ENCODE measurements around the gene RALY. TPM values are rescaled to one million over a fixed set of nuclear protein-coding genes. Genes with fewer than 3 reads are reported as not detected.

Gene RALY
- total RNA-seq, 3 donors from 2014 or later = 152 to 229 (median 215) TPM

DNA sequence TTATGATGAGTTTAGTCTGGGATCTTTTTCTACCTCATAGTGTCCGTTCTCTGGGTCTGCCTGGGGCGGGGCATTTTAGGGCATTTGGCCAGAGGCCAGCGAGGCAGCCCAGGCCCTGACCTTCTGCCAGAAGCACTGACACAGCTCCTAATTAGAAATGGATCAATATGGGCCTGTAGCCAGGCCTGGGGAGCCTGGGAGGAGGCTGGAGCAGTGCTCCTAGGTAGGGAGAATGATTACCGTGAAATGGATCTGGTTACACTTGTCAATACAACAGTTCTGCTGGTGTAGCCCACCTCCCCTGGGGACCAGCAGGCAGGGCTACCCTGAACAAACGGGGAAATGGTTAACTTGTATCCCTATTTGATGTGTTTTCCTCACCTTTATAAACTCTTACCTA lies 23.0 kb downstream of the RALY start:
- no peak overlapping the region for H3K4me3 ChIP-seq
- H3K4me1 ChIP-seq (ENCODE audit: low read depth) = peaks cover 39% of the 10 kb centered on the region
- no peaks in the 10 kb centered on the region for H3K9me3 ChIP-seq
- ATAC-seq = no peak
- intact Hi-C loops (cut with DNase I, micrococcal nuclease) = no loop called here
- TF ChIP-seq, protein P1, sequence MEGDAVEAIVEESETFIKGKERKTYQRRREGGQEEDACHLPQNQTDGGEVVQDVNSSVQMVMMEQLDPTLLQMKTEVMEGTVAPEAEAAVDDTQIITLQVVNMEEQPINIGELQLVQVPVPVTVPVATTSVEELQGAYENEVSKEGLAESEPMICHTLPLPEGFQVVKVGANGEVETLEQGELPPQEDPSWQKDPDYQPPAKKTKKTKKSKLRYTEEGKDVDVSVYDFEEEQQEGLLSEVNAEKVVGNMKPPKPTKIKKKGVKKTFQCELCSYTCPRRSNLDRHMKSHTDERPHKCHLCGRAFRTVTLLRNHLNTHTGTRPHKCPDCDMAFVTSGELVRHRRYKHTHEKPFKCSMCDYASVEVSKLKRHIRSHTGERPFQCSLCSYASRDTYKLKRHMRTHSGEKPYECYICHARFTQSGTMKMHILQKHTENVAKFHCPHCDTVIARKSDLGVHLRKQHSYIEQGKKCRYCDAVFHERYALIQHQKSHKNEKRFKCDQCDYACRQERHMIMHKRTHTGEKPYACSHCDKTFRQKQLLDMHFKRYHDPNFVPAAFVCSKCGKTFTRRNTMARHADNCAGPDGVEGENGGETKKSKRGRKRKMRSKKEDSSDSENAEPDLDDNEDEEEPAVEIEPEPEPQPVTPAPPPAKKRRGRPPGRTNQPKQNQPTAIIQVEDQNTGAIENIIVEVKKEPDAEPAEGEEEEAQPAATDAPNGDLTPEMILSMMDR (IDR thresholded peaks at IDR 0.05) = no peak
- no peak for DNase-seq
- no peaks in the 10 kb centered on the region for H3K36me3 ChIP-seq (ENCODE audit: low read depth)

DNA sequence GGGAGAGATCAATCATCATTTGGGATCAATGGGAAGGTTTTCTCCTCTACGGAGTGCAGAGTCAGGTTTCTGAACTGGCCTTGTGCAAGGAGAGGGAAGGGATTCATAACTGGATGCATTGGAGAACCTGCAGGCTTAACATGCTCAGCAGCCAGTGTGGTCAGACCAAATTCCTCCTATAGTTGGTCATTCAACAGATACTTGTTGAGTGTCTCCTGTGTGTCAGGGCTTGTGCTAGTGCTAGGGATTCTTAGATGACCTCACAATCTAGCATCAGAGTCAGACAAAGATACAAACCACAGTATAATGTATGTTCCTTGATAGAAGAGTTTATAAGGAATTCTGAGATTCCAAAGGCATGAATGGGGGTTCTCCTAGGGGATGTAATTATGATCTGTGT lies 23.9 kb downstream of the RALY start:
- no peak overlapping the region for H3K4me3 ChIP-seq
- H3K4me1 ChIP-seq (ENCODE audit: low read depth) = peaks cover 39% of the 10 kb centered on the region
- TF ChIP-seq, protein P1 (IDR thresholded peaks at IDR 0.05) = no peak
- ATAC-seq = no peak
- intact Hi-C loops (cut with DNase I, micrococcal nuclease) = no loop called here
- no peaks in the 10 kb centered on the region for H3K36me3 ChIP-seq (ENCODE audit: low read depth)
- no peaks in the 10 kb centered on the region for H3K9me3 ChIP-seq
- DNase-seq = no peak

DNA sequence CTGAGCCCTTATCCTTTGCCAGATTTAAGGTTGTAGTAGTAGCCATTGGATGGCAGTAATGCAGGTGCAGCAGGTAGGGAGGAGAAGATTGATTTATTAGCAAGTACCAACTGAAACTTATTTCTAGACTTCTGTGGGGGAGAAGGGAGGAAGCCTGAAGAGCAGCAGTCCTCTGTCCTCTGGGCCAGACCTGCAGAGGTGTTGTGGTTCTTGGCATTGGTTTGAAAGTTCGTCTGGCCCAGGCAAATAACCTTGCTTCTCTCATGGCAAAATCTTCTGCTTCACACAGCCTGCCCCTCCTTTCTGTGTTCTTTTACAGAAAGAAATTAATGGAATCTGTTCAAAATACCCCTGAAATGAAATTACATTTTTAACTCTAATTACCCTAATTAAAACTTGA lies 24.5 kb downstream of the RALY start:
- intact Hi-C loops (cut with DNase I, micrococcal nuclease) = no loop called here

DNA sequence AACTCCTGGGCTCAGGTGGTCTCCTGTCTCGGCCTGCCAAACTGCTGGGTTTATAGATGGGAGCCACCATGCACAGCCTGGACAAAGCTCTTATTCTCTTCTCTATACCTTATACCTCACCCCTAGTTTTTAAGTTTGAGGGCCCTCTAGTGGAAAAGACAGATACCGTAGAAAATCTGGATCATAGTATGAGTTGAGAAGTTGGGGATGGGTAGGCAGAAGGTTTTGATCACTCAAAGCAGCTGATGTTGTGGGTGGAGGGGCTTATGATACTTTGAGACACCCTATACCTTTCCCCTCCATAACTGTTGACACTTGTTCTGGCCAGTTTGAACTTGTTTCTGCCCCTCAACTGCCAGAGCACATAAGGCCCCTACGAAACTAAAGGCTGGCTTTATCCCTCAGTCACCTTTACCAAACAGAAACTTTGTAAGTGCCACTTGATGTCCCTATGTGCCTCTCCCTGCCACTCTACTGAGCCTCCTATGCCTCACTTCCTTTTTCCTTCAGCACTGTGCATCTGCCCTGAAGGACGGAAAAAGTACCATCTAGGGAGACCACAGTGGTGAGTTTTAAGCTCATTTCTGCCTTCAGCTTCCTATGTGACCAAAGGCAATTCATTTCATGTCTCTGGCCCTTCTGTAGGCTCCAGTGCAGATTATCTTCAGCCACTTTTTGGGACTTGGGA lies 28.6 kb downstream of the RALY start:
- no peak for DNase-seq
- H3K4me1 ChIP-seq (ENCODE audit: low read depth) = peaks cover 41% of the 10 kb centered on the region
- H3K4me3 ChIP-seq = no peak overlapping the region
- TF ChIP-seq, protein P1 (IDR thresholded peaks at IDR 0.05) = no peak
- ATAC-seq = peak; percentile 20
- intact Hi-C loops (cut with DNase I, micrococcal nuclease) = no loop called here
- H3K9me3 ChIP-seq = no peaks in the 10 kb centered on the region
- H3K36me3 ChIP-seq (ENCODE audit: low read depth) = no peaks in the 10 kb centered on the region

More for the DNA sequence above, 24.5 kb downstream of the RALY start:
- no peaks in the 10 kb centered on the region for H3K9me3 ChIP-seq
- DNase-seq (no peak), ATAC-seq (no peak)
- TF ChIP-seq, protein P1 (IDR thresholded peaks at IDR 0.05) = no peak
- peaks cover 35% of the 10 kb centered on the region for H3K4me1 ChIP-seq (ENCODE audit: low read depth)
- no peak overlapping the region for H3K4me3 ChIP-seq
- H3K36me3 ChIP-seq (ENCODE audit: low read depth) = no peaks in the 10 kb centered on the region

DNA sequence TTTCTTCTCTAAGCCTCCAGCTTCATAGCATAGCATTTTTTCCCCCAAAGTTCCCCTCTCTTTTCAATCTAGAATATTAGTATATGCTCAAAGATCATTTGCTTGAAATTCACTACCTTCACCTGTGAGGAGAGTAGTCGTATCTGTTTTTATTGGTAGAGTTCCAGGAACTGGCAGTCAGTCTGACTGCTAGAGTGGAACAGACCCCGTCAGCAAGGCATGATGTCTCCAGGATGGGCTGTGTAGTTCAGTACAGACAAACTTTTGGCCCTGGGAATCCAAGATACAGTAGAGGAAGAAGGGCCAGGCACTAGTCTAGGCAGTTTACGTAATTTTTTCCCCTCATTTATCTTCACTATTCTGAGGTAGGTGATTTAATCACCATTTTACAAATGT lies 29.1 kb downstream of the RALY start:
- TF ChIP-seq, protein P1 (IDR thresholded peaks at IDR 0.05) = no peak
- DNase-seq = no peak
- Histone ChIP-seq H3K36me3 (ENCODE audit: low read depth) (no peaks in the 10 kb centered on the region), H3K4me1 (ENCODE audit: low read depth) (peaks cover 39% of the 10 kb centered on the region), H3K4me3 (no peak overlapping the region), H3K9me3 (no peaks in the 10 kb centered on the region)
- intact Hi-C loops (cut with DNase I, micrococcal nuclease) = no loop called here
- no peak for ATAC-seq
